G401 (cell line): Measurements from ENCODE around the gene KCNQ1. TPM values are rescaled to one million over a fixed set of nuclear protein-coding genes. Genes with fewer than 3 reads are reported as not detected.
"Not testable (repeated sequence)": the region's sequence is repeated elsewhere in the genome, so short reads cannot be mapped to it uniquely, and the experiment has no call there.

Experiments used
- DNase-seq: peaks from one replicate; pipeline ENCODE4 v3.0.0-alpha.2; 2015; ENCODE audit warnings: low spot score
- in situ Hi-C: cut with HindIII; loops from 2 replicates; pipeline ENCODE4 v1.10.0; 2016; ENCODE audit warnings: low sequenced_read_pairs, mixed read lengths
- total RNA-seq: library from RNA; depleted of rRNA; stranded (reverse); fragments of >200 nt; shearing (Covaris generic); gene quantifications from 2 replicates; pipeline ENCODE4 v1.2.3, GENCODE V29; 2014

KCNQ1 gene
- total RNA-seq, 1 experiment from 2014 or later: 0.85 TPM

DNA sequence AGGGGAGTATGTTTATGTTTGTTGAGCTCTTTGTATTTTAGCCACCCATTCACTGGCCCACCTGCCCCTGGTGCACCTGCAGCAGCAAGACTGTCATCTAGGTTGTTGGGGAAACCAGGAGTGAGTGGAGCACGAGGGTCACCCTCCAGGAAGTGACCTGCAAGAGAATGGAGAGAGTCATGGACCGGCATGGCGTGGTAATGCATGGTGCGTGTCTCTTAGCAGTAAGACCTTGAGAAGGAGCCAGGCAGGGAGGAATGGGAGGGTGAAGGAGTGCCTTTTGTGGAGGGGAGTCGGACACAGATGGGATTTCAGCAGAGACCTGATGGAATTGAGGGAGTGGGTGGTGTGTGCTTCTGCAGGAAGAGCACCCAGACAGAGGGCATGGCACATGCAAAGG lies 37.9 kb downstream of the KCNQ1 start:
- no peak for DNase-seq
- in situ Hi-C loops: no loop called here

DNA sequence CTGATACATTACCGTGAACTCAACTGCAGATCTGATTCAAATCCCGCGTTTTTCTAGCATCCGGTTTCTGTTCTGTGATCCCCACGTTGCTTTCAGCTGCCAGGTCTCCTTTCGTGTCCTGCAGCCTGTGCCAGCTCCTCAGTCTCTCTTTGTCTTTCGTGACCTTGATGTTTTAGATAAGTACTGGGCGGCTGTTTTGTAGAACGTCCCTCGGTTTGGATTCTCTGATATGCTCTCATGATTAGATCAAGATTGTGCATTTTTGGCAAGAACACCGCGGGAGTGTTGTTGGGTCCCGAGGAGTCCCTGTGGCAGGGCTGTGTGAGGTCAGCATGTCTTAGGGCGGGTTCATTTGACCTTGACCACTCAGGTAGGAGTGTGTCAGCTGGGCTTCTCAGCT lies 38.6 kb downstream of the KCNQ1 start:
- DNase-seq: no peak
- in situ Hi-C loops: no loop called here

DNA sequence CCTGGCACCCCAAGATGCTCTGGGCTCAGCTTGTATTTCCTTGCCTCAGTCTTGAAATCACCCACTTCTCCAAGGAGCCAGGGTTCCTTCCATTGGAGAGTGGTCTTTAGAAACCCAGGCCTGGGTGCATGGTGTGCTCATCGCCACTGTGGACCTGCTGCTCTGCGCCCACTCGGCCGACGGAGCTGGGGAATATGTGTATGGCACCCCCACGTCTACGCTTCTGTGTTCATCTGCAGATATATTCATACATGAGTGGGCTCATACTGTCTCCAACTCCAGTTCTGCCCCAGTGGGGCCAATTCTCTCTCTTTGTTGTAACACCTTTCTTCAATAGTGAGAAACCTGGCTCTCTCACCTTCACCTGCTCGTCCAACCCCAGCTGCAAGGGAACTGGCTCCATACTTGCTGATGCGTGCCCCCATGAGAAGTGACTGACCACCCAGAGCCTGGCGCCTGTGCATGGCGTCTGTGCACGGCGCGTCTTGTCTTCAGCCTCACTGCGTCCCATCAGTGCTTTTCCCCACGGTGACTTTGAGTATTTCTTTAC lies 39.8 kb downstream of the KCNQ1 start:
- in situ Hi-C loops: no loop called here

DNA sequence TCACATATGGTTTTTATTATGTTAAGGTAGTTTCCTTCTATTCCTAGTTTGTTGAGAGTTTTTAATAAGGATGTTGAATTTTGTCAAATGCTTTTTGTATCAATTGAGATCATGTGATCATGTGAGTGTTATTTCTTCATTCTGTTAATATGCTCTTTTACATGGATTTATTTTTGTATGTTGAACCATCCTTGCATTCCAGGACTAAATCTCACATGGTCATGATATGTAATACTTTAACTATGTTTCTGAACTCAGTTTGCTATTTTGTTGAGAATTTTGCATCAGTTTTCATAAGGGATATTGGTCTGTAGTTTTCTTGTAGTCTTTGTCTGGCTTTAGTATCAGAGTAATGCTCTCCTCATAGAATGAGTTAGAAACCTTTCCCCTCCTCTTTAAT lies 43.2 kb downstream of the KCNQ1 start:
- in situ Hi-C loops: no loop called here
- no peak for DNase-seq

More for the DNA sequence above, 39.8 kb downstream of the KCNQ1 start:
- DNase-seq: no peak

DNA sequence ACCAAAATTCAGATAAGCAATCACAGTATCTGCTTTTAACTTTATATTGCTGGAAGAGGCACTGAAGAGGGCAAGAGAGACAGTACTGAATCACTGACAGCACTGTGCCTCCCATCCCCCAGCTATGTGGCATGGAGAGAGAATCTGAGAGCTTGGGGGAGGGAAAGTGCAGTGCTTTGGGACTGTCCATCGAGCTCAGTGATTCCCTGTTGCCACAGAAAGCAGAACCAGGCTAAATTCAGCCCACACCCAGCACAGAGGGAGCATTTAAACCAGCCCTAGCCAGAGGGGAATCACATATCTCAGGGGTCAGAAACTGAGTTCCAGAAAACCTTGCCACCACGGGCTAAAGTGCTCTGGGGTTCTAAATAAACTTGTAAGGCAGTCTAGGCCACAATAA lies 44.3 kb downstream of the KCNQ1 start:
- in situ Hi-C loops: no loop called here
- no peak for DNase-seq

DNA sequence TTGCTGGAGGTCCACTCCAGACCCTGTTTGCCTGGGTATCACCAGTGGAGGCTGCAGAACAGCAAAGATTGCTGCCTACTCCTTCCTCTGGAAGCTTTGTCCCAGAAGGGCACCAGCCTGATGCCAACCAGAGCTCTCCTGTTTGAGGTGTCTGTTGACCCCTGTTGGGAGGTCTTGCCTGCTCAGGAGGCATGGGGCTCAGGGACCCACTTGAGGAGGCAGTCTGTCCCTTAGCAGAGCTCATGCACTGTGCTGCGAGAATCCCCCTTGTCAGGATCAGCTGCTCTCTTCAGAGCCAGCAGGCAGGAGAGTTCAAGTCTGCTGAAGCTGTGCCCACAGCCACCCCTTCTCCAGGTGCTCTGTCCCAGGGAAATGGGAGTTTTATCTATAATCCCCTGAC lies 53.1 kb downstream of the KCNQ1 start:
- DNase-seq, in situ Hi-C loops: not testable (repeated sequence)

DNA sequence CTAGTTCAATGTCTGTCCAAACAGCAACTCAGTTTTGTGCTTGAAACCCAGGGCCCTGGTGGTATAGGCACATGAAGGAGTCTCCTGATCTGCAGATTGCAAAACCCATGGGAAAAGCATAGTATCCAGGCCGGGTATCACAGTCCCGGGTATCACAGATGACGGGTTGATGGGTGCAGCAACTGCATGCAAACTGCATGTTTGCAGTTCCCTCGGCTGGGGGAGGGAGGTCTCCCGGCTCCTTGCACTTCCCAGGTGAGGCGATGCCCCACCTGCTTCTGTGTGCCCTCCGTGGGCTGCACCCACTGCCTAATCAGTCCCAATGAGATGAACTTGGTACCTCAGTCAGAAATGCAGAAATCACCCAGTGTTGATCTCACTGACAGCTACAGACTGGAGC lies 53.9 kb downstream of the KCNQ1 start:
- in situ Hi-C loops: no loop called here
- DNase-seq: no peak

DNA sequence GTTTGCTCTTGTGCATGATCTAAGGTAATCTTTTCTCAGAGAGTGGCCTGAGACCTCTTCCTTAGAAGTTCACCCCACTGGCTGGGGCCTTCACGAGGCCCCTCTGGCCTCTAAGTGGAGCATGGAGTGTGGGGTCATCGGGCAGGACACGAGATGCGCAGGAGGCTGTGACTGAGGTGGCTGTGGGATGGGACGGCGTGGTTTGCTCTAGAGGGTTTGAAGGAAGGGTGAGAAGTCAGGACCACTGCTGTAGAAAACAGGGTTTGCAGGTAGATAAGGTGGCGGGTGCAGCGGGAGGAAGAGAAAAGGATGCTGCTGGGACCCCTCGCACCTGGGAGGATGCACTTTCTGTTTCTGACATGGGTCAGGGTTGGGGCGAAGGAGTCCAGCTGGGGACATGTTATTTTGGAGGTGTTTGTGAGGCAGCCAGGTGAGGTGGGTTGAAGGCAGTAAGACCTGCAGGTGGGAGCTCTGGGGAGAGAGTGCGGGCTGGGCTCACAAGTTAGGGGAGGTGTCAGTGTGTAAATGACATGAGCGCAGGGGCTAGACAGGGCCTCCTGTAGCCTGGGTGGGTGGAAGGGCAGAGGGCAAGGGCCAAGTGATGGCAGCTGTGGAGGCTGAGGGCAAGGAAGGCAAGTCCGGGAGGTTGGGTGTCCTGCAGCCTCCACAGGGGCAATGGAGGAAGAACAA lies 62.5 kb downstream of the KCNQ1 start:
- in situ Hi-C loops: no loop called here
- DNase-seq: no peak

DNA sequence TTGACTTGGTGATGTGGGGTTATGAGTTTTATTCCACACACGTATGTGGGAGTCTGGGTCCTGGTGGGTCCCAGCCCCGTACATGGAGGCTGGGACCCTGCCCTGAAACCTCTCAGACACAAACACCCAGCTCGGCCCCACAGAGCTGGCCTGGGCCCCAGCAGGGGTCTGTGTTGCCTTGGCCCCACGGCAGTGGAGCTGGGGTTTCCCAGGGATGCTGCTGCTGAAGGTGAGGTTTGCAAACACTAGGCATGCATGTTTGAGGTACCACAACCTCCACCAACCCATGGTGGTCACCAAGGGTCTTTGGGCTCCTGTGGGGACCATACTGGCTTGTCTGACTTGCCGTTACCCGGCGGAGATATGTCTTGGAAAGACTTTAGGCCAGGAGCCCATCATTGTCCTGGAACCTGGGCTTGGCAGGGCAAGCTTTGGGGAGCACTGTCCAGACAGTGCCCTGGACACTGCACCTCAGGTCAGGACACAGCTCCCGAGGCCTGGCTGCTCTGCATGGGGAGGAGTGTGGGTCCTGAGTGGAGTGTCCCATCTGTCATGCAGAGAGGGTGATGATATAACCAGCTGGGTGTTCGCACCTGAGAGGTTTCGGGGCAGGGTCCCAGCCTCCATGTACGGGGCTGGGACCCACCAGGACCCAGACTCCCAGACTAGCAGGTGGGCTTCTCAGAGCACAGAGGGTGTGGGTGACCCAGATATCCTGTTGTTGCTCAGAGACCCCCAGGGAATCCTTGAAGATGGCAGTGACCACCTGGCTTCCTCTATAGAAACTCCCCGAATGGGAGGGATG lies 63.3 kb downstream of the KCNQ1 start:
- DNase-seq: no peak

DNA sequence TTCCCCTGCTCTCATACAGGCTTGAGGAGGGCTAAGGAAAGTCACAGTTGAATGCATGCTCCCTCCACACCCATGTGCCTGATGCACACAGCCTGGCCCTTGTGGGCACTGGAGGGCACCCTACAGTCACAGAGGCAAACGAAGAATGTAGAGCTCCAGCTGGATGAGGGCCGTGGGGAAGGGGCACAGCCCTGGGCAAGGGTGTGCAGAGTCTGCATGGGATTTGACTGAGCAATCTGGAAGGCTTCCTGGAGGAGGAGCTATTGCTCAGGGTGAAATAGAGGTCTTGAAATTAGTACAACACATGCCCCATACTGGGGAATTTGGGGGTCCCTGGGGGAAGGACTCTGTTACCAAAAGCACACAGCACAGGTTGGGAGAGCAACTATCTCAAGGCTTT lies 64.0 kb downstream of the KCNQ1 start:
- in situ Hi-C loops: no loop called here

More for the DNA sequence above, 63.3 kb downstream of the KCNQ1 start:
- in situ Hi-C loops: no loop called here

DNA sequence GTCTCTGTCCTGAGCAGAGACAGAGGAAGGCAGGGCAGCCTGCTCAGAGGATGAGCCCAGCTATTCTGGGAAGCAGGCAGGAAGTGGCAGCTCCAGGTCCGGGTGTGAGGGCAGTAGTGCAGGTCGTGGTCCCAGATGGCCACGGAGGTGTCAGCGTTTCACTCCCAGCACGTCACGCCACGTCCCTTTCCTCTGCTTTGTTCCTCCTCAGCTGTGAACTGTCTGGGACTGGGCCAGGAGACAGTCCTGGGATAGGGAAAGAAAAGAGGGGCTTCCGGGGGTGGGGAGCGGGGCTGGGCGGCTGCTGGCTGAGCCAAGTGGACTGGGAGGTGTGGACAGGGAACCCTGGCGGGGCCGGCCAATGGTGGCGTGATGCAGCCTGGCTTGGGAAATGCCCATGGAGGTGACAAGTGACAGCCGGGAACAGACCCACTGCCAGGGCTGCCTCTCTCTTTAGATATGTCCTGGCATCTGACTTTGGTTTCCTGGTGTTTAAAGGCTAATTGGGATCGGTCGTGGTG lies 64.7 kb downstream of the KCNQ1 start:
- peak; percentile 65 for DNase-seq
- in situ Hi-C loops: no loop called here

More for the DNA sequence above, 64.0 kb downstream of the KCNQ1 start:
- no peak for DNase-seq

DNA sequence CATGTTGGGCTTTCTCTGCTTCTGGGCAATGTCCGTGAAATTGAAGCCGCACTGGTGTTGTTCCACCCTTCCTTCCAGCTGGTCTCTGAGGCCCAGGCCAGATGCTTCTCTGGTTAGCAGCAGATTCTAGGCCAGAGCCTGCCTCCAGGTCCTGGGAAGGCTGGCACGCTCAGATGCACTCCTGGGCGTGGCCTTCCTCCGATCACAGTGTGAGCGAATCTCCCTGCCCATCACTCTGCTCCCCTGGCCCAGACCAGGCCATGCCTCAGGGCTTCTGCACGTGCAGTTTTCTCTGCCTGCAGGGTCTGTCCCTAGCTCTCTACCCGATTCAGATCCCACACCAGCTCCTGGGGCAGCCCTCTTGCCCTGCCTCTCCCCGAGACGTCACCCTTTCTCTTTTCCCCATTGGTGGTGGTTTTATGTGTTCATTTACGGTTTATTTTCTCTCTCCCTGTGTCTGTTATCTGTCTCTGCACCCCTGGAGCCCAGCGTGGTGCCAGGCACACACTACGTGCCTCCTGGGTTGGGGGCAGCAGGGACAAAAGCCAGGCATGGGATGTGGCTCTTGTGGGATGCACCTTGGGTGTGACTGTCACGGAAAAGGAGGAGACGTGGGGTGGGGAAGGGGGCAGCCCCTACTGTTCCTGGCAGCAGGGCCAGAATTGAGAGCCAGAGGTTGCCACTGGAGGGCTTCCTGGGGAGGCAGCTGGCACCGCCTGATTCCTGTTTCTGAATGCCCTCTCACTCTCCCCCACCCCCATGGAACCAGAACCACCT lies 66.0 kb downstream of the KCNQ1 start:
- no peak for DNase-seq
- in situ Hi-C loops: no loop called here

DNA sequence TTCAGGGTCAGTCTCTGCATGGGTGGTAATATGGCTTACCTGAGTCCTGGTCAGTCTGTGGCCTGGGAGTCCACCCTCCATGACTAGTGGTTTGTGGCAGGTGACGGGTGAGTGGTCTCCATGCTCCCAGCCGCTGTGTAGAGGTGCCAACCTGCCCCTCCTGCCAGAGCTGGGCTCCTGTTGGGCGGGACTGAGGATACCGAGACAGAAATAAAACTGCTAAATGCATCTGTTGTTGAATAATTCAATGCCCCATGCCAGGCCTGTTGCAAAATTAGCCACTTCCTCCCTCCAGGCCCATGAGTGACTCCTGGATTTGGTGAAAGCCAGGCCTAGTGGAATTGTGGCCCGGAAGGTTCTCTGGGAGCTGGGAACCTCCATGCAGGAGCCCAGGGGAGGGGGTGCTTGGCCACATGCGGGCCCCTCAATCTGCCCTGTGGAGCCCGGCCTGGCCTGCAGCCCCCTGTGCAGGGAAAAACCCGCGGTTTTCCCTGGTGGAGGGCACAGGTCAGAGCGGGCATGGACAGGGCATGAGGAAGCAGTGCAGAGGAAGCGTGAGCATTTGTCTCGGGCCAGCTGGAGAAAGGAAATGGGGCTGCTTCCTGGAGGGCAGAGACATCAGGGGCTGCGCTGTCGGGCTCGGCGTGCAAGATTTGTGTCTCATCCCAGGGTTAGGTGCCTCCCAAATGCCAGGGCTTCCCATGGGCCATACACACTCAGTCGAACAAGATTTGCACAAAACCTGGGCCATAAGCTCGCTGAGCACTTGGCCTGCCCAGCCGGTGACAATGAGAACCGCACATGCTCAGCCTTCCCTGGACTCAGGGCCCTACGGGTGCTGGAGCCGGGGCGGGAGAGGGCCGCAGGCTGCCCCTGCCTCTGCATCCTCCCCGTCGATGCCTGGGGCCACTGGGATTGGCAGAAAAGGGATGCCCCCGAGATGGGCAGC lies 66.9 kb downstream of the KCNQ1 start:
- in situ Hi-C loops: no loop called here
- no peak for DNase-seq

DNA sequence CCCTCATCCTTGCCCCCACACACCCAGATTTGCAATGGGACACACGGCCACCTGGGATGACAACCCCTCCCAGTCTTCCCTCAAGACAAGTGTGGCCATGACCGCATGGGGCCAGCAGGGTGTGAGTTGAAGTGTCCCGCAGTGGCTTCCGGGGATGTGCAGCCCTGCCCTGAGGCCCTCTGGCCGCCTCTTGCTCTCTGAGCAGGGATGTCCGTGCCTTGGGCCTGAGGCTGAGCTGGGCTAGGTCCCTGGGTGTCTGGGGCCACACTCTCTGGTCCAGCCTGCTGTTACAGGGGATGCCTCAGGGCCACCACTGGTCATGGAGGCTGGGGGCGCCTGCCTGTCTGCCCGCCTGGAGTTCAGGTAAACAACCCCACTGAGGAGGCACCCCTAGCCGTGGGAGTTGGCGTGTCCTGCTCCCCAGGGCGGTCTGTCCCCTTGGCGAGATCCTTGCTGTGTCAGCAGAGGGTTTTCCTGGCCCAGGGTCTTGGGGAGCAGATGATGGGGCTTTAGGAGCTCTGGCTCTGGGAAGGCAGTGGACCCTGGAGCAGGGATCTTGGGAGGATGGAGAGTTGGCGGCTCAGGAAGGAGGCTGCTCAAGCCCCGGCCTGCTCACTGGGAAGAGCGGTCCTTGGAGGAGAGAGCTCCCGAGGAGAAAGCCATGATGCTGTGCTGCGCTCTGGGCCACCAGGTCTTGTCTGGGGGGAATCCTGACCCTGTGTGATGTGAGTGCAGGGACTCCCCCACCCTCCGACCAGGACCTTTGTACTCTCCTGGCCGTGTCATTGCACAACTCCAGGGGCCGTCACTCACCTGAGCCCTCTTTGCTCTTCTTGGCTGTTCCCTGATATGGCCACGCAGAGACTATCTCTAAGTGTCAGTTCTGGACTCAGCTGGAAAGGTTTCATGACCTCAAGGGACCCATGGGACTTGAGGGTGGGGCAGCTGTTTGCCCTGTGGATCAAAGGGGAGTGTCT lies 67.9 kb downstream of the KCNQ1 start:
- no peak for DNase-seq
- in situ Hi-C loops: no loop called here

DNA sequence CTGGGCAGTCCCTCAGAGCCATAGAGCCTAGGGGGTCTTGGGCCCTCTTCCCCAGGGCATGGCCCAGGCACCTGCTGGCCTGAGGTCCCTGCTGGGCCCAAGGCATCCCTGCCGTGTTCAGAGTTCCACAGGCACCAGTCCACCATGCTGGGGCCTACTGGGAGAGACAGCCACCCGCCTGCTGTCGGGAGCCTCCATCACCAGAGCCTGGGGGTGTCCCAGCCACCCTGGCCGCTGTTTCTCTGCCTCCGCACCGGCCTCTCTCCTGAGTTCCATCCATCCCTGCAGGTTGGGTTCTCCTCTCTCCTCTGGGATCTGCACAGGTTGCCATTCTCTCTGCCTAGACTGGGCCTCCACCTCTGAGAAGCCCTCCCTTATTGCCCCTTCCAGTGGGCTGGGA lies 68.6 kb downstream of the KCNQ1 start:
- no peak for DNase-seq
- in situ Hi-C loops: no loop called here

DNA sequence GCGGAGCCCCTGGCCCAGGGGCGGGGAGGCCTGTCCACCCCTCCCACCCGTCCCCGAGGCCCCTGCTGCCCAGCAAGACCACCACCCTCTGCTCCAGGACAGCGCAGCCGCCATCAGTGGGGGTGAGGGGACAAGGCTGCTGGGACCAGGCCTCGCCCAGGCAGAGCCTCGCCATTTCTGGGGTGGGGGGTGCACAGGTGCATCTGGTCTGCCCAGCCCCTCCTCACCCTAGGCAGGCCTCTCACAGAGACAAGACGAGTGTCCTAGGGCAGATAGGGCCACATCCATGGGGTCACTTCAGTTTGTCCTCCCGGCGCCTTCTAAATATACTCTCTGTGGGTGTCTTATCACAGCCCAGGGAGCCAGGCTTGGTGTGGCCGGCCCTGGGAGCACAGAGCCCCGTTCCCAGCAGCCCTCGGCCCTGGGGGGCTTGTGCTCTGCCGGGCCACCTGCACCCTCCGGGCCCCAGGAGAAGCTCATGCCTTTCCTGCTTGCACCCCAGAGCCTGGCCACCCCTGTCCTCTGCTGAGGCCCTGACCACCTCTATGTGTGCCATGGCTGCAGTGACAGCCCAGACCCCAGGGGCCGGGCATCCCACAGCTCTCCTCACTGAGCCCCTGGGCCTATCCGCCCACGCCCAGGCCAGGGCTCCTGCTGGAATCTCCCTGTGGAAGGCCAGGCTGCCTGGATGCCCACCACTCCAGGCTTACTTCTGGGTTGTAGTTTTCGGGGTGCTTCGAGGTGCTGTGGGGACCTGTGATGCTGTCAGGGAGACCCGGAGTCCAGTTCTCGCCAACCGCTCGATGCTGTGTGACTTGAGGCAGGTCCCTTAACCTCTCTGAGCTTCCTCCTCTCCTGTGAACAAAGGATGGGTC lies 70.8 kb downstream of the KCNQ1 start:
- no peak for DNase-seq
- in situ Hi-C loops: no loop called here
